MM.1S (cell line): ENCODE results near the gene MYOF.

ENCODE experiments used
- EZH2 ChIP-seq: fragments of 300-600 bp; sonication (generic); optimal IDR thresholded peaks from 2 replicates; pipeline ENCODE3; 2017; ENCODE audit warnings: low read depth, mild to moderate bottlenecking, antibody characterized with exemption, low read length, mixed read lengths
- EZH2phosphoT487 ChIP-seq: fragments of 300-600 bp; sonication (generic); IDR thresholded peaks from 2 replicates; pipeline ENCODE4 v1.6.1; 2018; ENCODE audit warnings: antibody characterized with exemption, low read length
- TF ChIP-seq, protein P1 (sequence below): fragments of 300-600 bp; sonication (generic); IDR thresholded peaks from 2 replicates; pipeline ENCODE4 v1.5.1; 2016; ENCODE audit warnings: antibody characterized with exemption, low read length, mixed read lengths

GRCh38 chr10:93513091-93513490 lies 31.0 kb upstream of the MYOF start:
- TF ChIP-seq, protein P1, sequence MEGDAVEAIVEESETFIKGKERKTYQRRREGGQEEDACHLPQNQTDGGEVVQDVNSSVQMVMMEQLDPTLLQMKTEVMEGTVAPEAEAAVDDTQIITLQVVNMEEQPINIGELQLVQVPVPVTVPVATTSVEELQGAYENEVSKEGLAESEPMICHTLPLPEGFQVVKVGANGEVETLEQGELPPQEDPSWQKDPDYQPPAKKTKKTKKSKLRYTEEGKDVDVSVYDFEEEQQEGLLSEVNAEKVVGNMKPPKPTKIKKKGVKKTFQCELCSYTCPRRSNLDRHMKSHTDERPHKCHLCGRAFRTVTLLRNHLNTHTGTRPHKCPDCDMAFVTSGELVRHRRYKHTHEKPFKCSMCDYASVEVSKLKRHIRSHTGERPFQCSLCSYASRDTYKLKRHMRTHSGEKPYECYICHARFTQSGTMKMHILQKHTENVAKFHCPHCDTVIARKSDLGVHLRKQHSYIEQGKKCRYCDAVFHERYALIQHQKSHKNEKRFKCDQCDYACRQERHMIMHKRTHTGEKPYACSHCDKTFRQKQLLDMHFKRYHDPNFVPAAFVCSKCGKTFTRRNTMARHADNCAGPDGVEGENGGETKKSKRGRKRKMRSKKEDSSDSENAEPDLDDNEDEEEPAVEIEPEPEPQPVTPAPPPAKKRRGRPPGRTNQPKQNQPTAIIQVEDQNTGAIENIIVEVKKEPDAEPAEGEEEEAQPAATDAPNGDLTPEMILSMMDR, result no peak
- TF ChIP-seq EZH2, result no peak
- no peak for TF ChIP-seq EZH2phosphoT487
